Upper lobe of right lung (tissue), 1 donor: ENCODE data around the gene C1orf21. TPM values are rescaled to one million over a fixed set of nuclear protein-coding genes. Genes with fewer than 3 reads are reported as not detected.

Experiments used
- ATAC-seq: fragments of 200-7000 bp; cut with Tn5 transposase; one replicate; pipeline ENCODE4 v1.9.1; 2020; ENCODE audit warnings: mild to moderate bottlenecking, moderate library complexity
- DNase-seq: peaks from one replicate; pipeline ENCODE4 v3.0.0-alpha.2; 2020
- H3K27ac ChIP-seq: fragments of 200-600 bp; one replicate; pipeline ENCODE4 v1.8.0; 2022
- H3K27me3 ChIP-seq: fragments of 200-600 bp; one replicate; pipeline ENCODE4 v1.8.0; 2022; ENCODE audit warnings: mild to moderate bottlenecking
- H3K36me3 ChIP-seq: fragments of 200-600 bp; one replicate; pipeline ENCODE4 v1.8.0; 2022
- H3K4me1 ChIP-seq: fragments of 200-600 bp; one replicate; pipeline ENCODE4 v1.8.0; 2022
- H3K4me3 ChIP-seq: fragments of 200-600 bp; one replicate; pipeline ENCODE4 v1.8.0; 2022; ENCODE audit warnings: mild to moderate bottlenecking
- H3K9me3 ChIP-seq: fragments of 200-600 bp; one replicate; pipeline ENCODE4 v1.8.0; 2022
- CTCF ChIP-seq: fragments of 200-600 bp; IDR thresholded peaks from one replicate; pipeline ENCODE4 v1.8.0; 2022; ENCODE audit warnings: antibody characterized with exemption
- intact Hi-C: fragments of 100-400 bp; cut with DNase I; formaldehyde crosslinking; loops from one replicate; pipeline ENCODE4 v1.11.0; 2022
- total RNA-seq: library from RNA; stranded (reverse); fragmentation: NEBNext Ultra II Directional; extraction: Animal tissue kit (Norgen Biotek cat#: 25700); gene quantifications from one replicate; pipeline ENCODE4 v1.2.1, GENCODE V29; 2021
- donor health status: DM: no; HTN: yes; CAD: no; lungs with severe emphysema.

The C1orf21 gene
- total RNA-seq, 1 donor from 2014 or later = 78.8 TPM

GRCh38 chr1:184655185-184655584 is 268.4 kb downstream of the C1orf21 start:
- no peaks in the 10 kb centered on the region for H3K36me3 ChIP-seq
- DNase-seq = no peak
- no peak overlapping the region for H3K27ac ChIP-seq
- H3K4me1 ChIP-seq = no peaks in the 10 kb centered on the region
- H3K4me3 ChIP-seq = no peak overlapping the region
- intact Hi-C loops = no loop called here
- H3K27me3 ChIP-seq = no peaks in the 10 kb centered on the region
- no peak for TF ChIP-seq CTCF
- ATAC-seq = no peak
- H3K9me3 ChIP-seq = no peaks in the 10 kb centered on the region

DNA sequence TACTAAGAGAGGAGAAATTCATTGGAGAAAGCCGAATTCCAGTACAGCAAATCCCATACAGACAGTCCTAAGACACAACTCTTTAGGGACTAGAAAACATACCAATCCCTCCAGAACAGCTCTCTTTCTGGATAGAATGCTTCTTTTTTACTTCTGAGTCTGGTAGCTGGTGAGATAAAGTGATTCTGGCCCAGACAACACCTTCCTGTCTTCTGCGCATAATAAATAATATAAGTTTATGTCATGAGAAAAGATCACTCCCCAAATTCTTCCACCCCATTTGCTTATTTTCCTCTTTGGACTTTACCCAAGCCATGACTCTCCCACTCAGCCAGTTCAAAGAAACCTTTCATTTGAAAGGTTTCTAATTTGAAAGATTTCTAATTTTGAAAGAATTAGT is 269.4 kb downstream of the C1orf21 start:
- Histone ChIP-seq H3K4me1 (no peaks in the 10 kb centered on the region), H3K4me3 (no peak overlapping the region), H3K27ac (no peak overlapping the region), H3K36me3 (no peaks in the 10 kb centered on the region), H3K27me3 (no peaks in the 10 kb centered on the region), H3K9me3 (no peaks in the 10 kb centered on the region)
- no peak for ATAC-seq
- no peak for DNase-seq
- no peak for TF ChIP-seq CTCF
- intact Hi-C loops = no loop called here

DNA sequence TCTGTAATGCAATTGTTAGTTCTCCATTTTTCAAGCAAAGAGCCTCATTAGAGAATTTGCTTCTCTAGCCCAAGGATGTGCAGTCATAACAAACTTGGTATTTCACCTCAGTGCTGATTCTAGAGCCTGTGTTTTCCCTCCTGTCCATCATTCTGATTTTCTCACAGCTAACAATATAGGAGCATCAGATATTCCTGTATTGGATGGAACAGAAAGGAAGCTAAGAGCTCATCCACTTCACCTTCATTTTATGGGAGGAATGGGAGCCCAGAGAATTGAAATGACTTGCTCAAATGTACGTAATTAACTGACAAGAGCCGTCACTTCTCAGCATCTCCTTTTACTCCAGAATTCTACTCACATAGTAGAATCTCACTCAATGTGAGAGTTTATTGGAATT is 271.2 kb downstream of the C1orf21 start:
- Histone ChIP-seq H3K9me3 (no peaks in the 10 kb centered on the region), H3K4me3 (no peak overlapping the region), H3K27ac (no peak overlapping the region), H3K27me3 (no peaks in the 10 kb centered on the region), H3K4me1 (no peaks in the 10 kb centered on the region), H3K36me3 (no peaks in the 10 kb centered on the region)
- no peak for TF ChIP-seq CTCF
- DNase-seq = no peak
- intact Hi-C loops = no loop called here
- no peak for ATAC-seq

DNA sequence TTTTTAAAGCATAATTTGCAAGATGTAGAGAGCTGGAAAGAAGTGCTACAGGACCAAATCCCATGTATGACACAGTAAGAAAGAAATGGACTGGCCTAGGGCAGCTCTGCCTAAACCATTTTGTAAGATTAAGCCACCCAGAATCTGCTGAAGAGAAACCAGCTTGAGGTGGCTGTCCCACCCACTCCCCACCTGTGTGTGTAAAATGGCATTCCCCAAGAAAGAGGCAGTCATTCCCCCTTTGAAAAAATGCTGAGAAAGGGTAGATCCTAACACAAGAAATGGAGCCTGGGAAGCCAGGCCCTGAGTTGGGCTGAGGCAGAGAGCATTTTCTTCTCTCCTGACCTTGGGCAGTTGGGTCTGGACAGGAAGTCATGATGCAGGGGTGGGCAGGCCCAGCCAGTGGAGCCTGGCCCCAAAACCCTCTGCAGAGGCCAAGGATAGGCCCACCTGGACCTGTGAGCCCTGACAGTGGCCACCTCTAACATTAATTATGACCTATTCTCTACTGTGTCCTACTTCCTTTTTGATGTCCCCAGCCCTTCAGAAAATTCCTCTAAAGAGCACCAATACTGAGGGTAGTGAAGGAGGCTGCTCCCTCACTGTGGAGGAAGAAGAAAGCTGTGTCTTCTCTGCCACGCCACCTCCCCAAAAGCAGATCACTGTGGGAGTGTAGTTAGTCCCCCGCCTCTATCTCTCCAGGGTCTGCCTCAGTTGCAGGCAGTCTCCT is 273.8 kb downstream of the C1orf21 start:
- Histone ChIP-seq H3K27me3 (no peaks in the 10 kb centered on the region), H3K4me1 (no peaks in the 10 kb centered on the region), H3K36me3 (no peaks in the 10 kb centered on the region), H3K27ac (no peak overlapping the region), H3K4me3 (no peak overlapping the region), H3K9me3 (no peaks in the 10 kb centered on the region)
- no peak for TF ChIP-seq CTCF
- ATAC-seq (no peak), DNase-seq (no peak)
- intact Hi-C loops = no loop called here

DNA sequence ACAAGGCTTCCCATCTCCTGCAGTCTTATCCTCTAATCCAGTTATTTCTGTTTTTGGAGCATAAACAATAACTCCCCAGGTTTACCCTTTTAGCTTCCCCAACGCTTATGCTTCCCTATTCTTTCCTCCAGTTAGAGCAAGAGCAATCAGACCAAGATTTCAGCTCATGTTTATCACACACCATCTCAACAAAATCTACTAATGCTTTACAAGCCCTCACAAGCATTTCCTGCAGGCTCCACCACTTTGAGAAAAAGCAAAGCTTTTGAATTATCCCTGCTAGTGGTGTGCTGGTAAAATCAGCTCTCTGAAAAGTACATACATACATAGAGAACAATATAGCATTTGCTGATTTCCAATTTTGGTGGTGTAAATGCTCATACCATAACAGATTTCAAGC is 275.0 kb downstream of the C1orf21 start:
- Histone ChIP-seq H3K9me3 (no peaks in the 10 kb centered on the region), H3K27ac (no peak overlapping the region), H3K4me3 (no peak overlapping the region), H3K27me3 (no peaks in the 10 kb centered on the region), H3K36me3 (no peaks in the 10 kb centered on the region), H3K4me1 (no peaks in the 10 kb centered on the region)
- ATAC-seq = no peak
- no peak for TF ChIP-seq CTCF
- intact Hi-C loops = no loop called here
- DNase-seq = no peak
